Activated CD8-positive, alpha-beta T cell treated with anti-CD3 and anti-CD28 coated beads for 36 hours (primary cell): Measurements from ENCODE around the gene OSR1. TPM values are rescaled to one million over a fixed set of nuclear protein-coding genes. Genes with fewer than 3 reads are reported as not detected.

Experiments used
- ATAC-seq: fragments of 200-7000 bp; cut with Tn5 transposase; one replicate; pipeline ENCODE4 v1.10.0; 2021; ENCODE audit warnings: mild to moderate bottlenecking, moderate library complexity
- CTCF ChIA-PET: fragments of 350-600 bp; sonication (Branson Sonifier 250); formaldehyde crosslinking; loops from one replicate; lab custom pipeline; 2021; ENCODE audit warnings: antibody characterized with exemption; lab: Charles Lee
- POLR2A ChIA-PET: fragments of 350-600 bp; sonication (Branson Sonifier 250); formaldehyde crosslinking; loops from one replicate; lab custom pipeline; 2021; ENCODE audit warnings: antibody characterized with exemption; lab: Charles Lee
- DNase-seq: peaks from one replicate; pipeline ENCODE4 v3.0.0-alpha.2; 2020
- H3K27ac Mint-ChIP-seq: one replicate; pipeline ENCODE4 v1.8.0; 2021; ENCODE audit warnings: mild to moderate bottlenecking, mixed read lengths
- H3K27me3 Mint-ChIP-seq: one replicate; pipeline ENCODE4 v1.8.0; 2021; ENCODE audit warnings: mixed read lengths
- H3K36me3 Mint-ChIP-seq: one replicate; pipeline ENCODE4 v1.8.0; 2021; ENCODE audit warnings: low read depth, mixed read lengths
- H3K4me1 Mint-ChIP-seq: one replicate; pipeline ENCODE4 v1.8.0; 2021; ENCODE audit warnings: low read depth, mixed read lengths
- H3K4me3 Mint-ChIP-seq: one replicate; pipeline ENCODE4 v1.8.0; 2021; ENCODE audit warnings: mild to moderate bottlenecking, moderate library complexity, mixed read lengths
- H3K9me3 Mint-ChIP-seq: one replicate; pipeline ENCODE4 v1.8.0; 2021; ENCODE audit warnings: mixed read lengths
- intact Hi-C: fragments of 100-400 bp; cut with micrococcal nuclease; formaldehyde crosslinking; loops from one replicate; pipeline ENCODE4 v1.10.0; 2022
- microRNA-seq: library from miRNA; unstranded; fragments of <30 nt; microRNA quantifications from one replicate; pipeline ENCODE4 v1.2.0, GENCODE V29; 2022; ENCODE audit warnings: borderline microRNAs expressed, borderline replicate concordance
- total RNA-seq, 2 experiments: library from RNA; stranded (reverse); gene quantifications; one replicate each; pipeline ENCODE4 v1.2.3, GENCODE V29; 2021
- TF ChIP-seq, protein P1 (sequence below): fragments of 200-600 bp; IDR thresholded peaks from one replicate; pipeline ENCODE4 v1.8.0; 2022; ENCODE audit warnings: antibody characterized with exemption, mild to moderate bottlenecking

The OSR1 gene
- total RNA-seq, 2 experiments from 2014 or later, result not detected

GRCh38 chr2:19301706-19302105 is 56.7 kb downstream of the OSR1 start:
- no peak for ATAC-seq
- H3K27me3 Mint-ChIP-seq, result no peaks in the 10 kb centered on the region
- DNase-seq, result no peak
- no peaks in the 10 kb centered on the region for H3K9me3 Mint-ChIP-seq
- H3K4me1 Mint-ChIP-seq, result no peaks in the 10 kb centered on the region
- ChIA-PET POLR2A (no interaction called here), CTCF (no interaction called here)
- no peak overlapping the region for H3K27ac Mint-ChIP-seq
- intact Hi-C loops, result no loop called here
- H3K36me3 Mint-ChIP-seq, result no peaks in the 10 kb centered on the region
- TF ChIP-seq, protein P1, sequence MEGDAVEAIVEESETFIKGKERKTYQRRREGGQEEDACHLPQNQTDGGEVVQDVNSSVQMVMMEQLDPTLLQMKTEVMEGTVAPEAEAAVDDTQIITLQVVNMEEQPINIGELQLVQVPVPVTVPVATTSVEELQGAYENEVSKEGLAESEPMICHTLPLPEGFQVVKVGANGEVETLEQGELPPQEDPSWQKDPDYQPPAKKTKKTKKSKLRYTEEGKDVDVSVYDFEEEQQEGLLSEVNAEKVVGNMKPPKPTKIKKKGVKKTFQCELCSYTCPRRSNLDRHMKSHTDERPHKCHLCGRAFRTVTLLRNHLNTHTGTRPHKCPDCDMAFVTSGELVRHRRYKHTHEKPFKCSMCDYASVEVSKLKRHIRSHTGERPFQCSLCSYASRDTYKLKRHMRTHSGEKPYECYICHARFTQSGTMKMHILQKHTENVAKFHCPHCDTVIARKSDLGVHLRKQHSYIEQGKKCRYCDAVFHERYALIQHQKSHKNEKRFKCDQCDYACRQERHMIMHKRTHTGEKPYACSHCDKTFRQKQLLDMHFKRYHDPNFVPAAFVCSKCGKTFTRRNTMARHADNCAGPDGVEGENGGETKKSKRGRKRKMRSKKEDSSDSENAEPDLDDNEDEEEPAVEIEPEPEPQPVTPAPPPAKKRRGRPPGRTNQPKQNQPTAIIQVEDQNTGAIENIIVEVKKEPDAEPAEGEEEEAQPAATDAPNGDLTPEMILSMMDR, result no peak
- no peak overlapping the region for H3K4me3 Mint-ChIP-seq

Small RNA genes within 50 kb of the gene (microRNA-seq; reads per million reads assigned to microRNA genes)
- gene MIR4757, result not detected
